Lower leg skin (tissue), 4 donors: ENCODE results near the gene FCF1. TPM values are rescaled to one million over a fixed set of nuclear protein-coding genes. Genes with fewer than 3 reads are reported as not detected.
A peak's percentile ranks its signal among the peaks of the same experiment; 100 is the strongest.
"Not testable (repeated sequence)": the region's sequence is repeated elsewhere in the genome, so short reads cannot be mapped to it uniquely, and the experiment has no call there.

Source experiments
- DNase-seq, 2 donors: peaks; one replicate each; pipeline ENCODE4 v3.0.0-alpha.2; 2019; ENCODE audit warnings: low spot score in 2 of 2
- H3K4me3 ChIP-seq: fragments of 200-600 bp; sonication (generic); 2 replicates; pipeline ENCODE4 v1.5.1; 2017; ENCODE audit warnings: mild to moderate bottlenecking, low read depth; ENCODE audit not compliant: poor library complexity, severe bottlenecking
- POLR2A ChIP-seq, 2 donors: fragments of 450-650 bp; IDR thresholded peaks; one replicate each; pipeline ENCODE4 v1.6.1; 2016 to 2017; ENCODE audit warnings: antibody characterized with exemption in 2 of 2, mild to moderate bottlenecking in 1 of 2, moderate library complexity in 1 of 2
- WGBS, 2 donors: methylation state at CpG; one replicate each; pipeline ENCODE4 v1.1.5; 2018; 5-methylcytosine and 5-hydroxymethylcytosine counted together
- intact Hi-C: fragments of 100-400 bp; cut with DNase I; formaldehyde crosslinking; loops from one replicate; pipeline ENCODE4 v1.15.0; 2023; ENCODE audit warnings: low total_unique reads
- total RNA-seq, 4 donors: library from RNA; depleted of rRNA; stranded (reverse); fragments of >200 nt; gene quantifications; one replicate each; pipeline ENCODE4 v1.1.0, GENCODE V29; 2016
- TF ChIP-seq, protein P1 (sequence below), 3 donors: fragments of 450-650 bp; IDR thresholded peaks; one replicate each; pipeline ENCODE4 v1.5.1; 2016; ENCODE audit warnings: antibody characterized with exemption in 3 of 3, mild to moderate bottlenecking in 3 of 3, moderate library complexity in 2 of 3

The FCF1 gene
- total RNA-seq, 4 donors from 2014 or later = 14.3 to 20.7 (median 17.8) TPM

GRCh38 chr14:74754899-74755298, 42.0 kb downstream of the FCF1 start:
- 92 to 95% methylated on average over 7 of the region's 7 CpGs for whole genome bisulfite sequencing, 2 donors
- no peak for DNase-seq
- TF ChIP-seq, protein P1, sequence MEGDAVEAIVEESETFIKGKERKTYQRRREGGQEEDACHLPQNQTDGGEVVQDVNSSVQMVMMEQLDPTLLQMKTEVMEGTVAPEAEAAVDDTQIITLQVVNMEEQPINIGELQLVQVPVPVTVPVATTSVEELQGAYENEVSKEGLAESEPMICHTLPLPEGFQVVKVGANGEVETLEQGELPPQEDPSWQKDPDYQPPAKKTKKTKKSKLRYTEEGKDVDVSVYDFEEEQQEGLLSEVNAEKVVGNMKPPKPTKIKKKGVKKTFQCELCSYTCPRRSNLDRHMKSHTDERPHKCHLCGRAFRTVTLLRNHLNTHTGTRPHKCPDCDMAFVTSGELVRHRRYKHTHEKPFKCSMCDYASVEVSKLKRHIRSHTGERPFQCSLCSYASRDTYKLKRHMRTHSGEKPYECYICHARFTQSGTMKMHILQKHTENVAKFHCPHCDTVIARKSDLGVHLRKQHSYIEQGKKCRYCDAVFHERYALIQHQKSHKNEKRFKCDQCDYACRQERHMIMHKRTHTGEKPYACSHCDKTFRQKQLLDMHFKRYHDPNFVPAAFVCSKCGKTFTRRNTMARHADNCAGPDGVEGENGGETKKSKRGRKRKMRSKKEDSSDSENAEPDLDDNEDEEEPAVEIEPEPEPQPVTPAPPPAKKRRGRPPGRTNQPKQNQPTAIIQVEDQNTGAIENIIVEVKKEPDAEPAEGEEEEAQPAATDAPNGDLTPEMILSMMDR (IDR thresholded peaks at IDR 0.05) = no peak
- TF ChIP-seq POLR2A (IDR thresholded peaks at IDR 0.05) = no peak
- H3K4me3 ChIP-seq = no peak overlapping the region
- intact Hi-C loops = no loop called here

DNA sequence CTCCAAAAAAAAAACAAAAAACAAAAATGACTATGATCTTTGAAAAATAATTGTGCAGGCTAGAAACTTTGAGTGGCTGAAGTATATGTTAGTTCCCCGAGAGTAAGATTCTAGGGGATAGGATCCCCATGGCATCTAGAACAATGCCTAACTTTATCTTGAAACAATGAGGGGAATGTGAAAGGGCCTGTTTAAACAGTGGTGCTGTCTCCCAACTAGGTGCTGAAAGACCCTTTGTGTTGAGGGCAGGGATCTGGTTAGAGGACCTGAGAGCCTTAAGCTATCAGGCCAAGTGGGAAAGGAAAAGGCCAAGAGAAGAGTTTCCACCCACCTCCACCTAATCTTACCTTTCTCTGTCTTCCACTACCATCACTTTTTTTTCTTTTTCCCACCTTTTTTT, 43.4 kb downstream of the FCF1 start:
- 88 to 94% methylated on average over 1 of the region's 1 CpG for WGBS, 2 donors
- TF ChIP-seq, protein P1 (IDR thresholded peaks at IDR 0.05) = no peak
- TF ChIP-seq POLR2A (IDR thresholded peaks at IDR 0.05) = no peak
- intact Hi-C loops = no loop called here

GRCh38 chr14:74758505-74758904, 45.6 kb downstream of the FCF1 start:
- intact Hi-C loops, DNase-seq, H3K4me3 ChIP-seq: not testable (repeated sequence)
- WGBS, 2 donors = 90 to 92% methylated on average over 5 of the region's 5 CpGs

More for the DNA sequence above, 43.4 kb downstream of the FCF1 start:
- H3K4me3 ChIP-seq = no peak overlapping the region
- DNase-seq = no peak

DNA sequence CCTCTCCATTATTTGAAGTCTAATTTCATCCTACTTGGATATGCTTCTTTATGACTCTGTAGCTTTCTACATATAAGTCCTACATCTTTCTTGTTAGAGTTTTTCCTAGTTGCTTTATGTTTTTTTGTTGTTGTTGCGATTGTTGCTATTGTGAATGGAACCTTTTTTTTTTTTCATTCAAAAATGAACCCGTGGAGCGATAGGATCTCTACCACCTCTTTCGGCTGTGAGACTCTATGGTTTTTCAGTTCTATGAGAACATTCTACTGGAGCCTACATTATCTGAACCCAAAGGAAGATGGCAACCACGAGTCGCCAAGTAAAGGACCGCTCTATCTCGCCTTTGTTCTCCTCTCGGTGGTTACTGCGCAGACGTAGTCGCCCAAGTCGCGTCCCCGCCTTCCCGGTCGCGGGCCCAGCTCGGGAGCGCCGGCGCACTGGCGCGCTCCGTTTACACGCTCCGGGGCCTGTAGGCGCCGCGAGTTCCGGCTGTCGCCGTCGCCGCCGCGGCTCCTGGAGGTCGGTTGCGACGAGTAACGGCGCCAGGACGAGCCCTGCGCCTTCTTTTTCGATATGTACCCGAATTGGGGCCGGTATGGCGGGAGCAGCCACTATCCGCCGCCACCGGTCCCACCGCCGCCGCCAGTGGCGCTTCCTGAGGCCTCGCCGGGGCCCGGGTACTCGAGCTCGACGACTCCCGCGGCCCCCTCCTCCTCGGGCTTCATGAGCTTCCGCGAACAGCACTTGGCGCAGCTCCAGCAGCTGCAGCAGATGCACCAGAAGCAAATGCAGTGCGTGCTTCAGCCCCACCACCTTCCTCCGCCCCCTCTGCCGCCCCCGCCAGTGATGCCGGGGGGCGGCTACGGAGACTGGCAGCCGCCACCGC, 50.2 kb downstream of the FCF1 start, which contains the start of gene YLPM1:
Gene YLPM1 (plus strand): TSS at position 400 of the 886 bp plus-strand sequence. CDS start 174 bp downstream, at position 574.
- TF ChIP-seq, protein P1 (IDR thresholded peaks at IDR 0.05) = no peak
- TF ChIP-seq POLR2A (IDR thresholded peaks at IDR 0.05) = peak in 1 of 2 donors; percentile 77
- WGBS, 2 donors = 0 to 1% methylated on average over 31 to 45 of the region's 76 CpGs
- intact Hi-C loops = no loop called here
- DNase-seq = peak; percentile 92 to 97
- H3K4me3 ChIP-seq = peak within 1 kb of the TSS; percentile 97

GRCh38 chr14:74763803-74764531, 51.0 kb downstream of the FCF1 start:
- peak; percentile 14 to 86 for DNase-seq
- intact Hi-C loops = no loop called here
- TF ChIP-seq, protein P1 (IDR thresholded peaks at IDR 0.05) = no peak
- TF ChIP-seq POLR2A (IDR thresholded peaks at IDR 0.05) = no peak
- H3K4me3 ChIP-seq = peak overlapping the region; percentile 97
- 2 to 3% methylated on average over 15 to 19 of the region's 19 CpGs for WGBS, 2 donors

GRCh38 chr14:74765721-74766120, 52.8 kb downstream of the FCF1 start:
- DNase-seq = no peak
- TF ChIP-seq POLR2A (IDR thresholded peaks at IDR 0.05) = no peak
- TF ChIP-seq, protein P1 (IDR thresholded peaks at IDR 0.05) = no peak
- intact Hi-C loops = no loop called here
- no peak overlapping the region for H3K4me3 ChIP-seq
